Measurements from ENCODE around the gene SH3BP1. TPM values are rescaled to one million over a fixed set of nuclear protein-coding genes. Genes with fewer than 3 reads are reported as not detected.

SH3BP1 gene
- total and polyA plus RNA-seq, 4 donors: 14.8 to 20.2 (median 18.0) TPM

DNA sequence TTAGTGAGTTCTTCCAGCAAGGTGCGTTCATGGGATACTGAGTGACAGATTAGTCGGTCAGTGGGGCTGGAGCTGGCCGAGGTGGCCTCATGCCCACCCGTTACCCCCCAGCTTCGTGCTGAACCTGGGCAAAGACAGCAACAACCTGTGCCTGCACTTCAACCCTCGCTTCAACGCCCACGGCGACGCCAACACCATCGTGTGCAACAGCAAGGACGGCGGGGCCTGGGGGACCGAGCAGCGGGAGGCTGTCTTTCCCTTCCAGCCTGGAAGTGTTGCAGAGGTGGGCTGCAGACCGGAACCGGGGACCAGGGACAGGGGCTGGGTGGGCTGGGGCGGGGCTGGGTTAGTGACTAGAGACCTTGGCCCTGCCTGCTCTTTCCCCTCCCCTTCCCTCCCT is 38.9 kb downstream of the SH3BP1 start:
- no peak overlapping the region for H3K4me3 ChIP-seq
- H3K27me3 ChIP-seq (ENCODE audit: control insufficient read depth in 3 of 3, insufficient read depth in 3 of 3, low read length in 2 of 3): no peaks in the 10 kb centered on the region
- ATAC-seq (ENCODE audit: insufficient read depth, low FRiP score) (no peak), DNase-seq (no peak)
- no peak overlapping the region for H3K9ac ChIP-seq (ENCODE audit: insufficient read depth in 1 of 2, low read length in 2 of 2)
- peaks cover 0 to 16% (median 8%) of the 10 kb centered on the region in 5 donors for H3K4me1 ChIP-seq (ENCODE audit: control insufficient read depth in 5 of 5, insufficient read depth in 5 of 5, low read length in 5 of 5)
- H3K9me3 ChIP-seq (ENCODE audit: control insufficient read depth in 4 of 4, insufficient read depth in 3 of 4, low read length in 3 of 4): no peaks in the 10 kb centered on the region
- WGBS, 2 donors: 78 to 85% methylated on average over 18 of the region's 18 CpGs
- H3K36me3 ChIP-seq (ENCODE audit: control insufficient read depth in 4 of 4, insufficient read depth in 4 of 4, low read length in 4 of 4): peaks cover 0 to 7% (median 4%) of the 10 kb centered on the region in 4 donors
- no peak overlapping the region for H3K27ac ChIP-seq (ENCODE audit: low read depth in 1 of 2, low read length in 1 of 2)
- TF ChIP-seq, protein P1, sequence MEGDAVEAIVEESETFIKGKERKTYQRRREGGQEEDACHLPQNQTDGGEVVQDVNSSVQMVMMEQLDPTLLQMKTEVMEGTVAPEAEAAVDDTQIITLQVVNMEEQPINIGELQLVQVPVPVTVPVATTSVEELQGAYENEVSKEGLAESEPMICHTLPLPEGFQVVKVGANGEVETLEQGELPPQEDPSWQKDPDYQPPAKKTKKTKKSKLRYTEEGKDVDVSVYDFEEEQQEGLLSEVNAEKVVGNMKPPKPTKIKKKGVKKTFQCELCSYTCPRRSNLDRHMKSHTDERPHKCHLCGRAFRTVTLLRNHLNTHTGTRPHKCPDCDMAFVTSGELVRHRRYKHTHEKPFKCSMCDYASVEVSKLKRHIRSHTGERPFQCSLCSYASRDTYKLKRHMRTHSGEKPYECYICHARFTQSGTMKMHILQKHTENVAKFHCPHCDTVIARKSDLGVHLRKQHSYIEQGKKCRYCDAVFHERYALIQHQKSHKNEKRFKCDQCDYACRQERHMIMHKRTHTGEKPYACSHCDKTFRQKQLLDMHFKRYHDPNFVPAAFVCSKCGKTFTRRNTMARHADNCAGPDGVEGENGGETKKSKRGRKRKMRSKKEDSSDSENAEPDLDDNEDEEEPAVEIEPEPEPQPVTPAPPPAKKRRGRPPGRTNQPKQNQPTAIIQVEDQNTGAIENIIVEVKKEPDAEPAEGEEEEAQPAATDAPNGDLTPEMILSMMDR (IDR thresholded peaks at IDR 0.05; ENCODE audit: control extremely low read depth, extremely low read depth): no peak

DNA sequence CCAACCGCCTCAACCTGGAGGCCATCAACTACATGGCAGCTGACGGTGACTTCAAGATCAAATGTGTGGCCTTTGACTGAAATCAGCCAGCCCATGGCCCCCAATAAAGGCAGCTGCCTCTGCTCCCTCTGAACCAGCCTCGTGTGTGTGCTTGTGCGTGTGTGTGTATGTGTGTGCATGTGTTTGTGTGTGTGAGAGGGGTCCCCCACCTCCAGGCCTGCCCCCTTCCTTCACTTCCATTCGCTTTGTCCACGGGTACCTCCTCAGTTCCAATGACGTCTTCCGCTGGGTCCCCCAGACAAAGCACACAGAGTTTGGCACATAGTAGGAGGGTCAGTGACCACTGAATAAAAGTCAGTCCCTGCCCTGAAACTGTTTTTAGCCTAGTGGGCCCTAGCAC is 40.2 kb downstream of the SH3BP1 start:
- ATAC-seq (ENCODE audit: insufficient read depth, low FRiP score) (no peak), DNase-seq (no peak)
- H3K9ac ChIP-seq (ENCODE audit: insufficient read depth in 1 of 2, low read length in 2 of 2): no peak overlapping the region
- H3K27me3 ChIP-seq (ENCODE audit: control insufficient read depth in 3 of 3, insufficient read depth in 3 of 3, low read length in 2 of 3): no peaks in the 10 kb centered on the region
- 87 to 88% methylated on average over 8 of the region's 8 CpGs for WGBS, 2 donors
- peak overlapping the region in 1 of 2 donors; percentile 32 for H3K27ac ChIP-seq (ENCODE audit: low read depth in 1 of 2, low read length in 1 of 2)
- TF ChIP-seq, protein P1 (IDR thresholded peaks at IDR 0.05; ENCODE audit: control extremely low read depth, extremely low read depth): no peak
- no peak overlapping the region for H3K4me3 ChIP-seq
- no peaks in the 10 kb centered on the region for H3K9me3 ChIP-seq (ENCODE audit: control insufficient read depth in 4 of 4, insufficient read depth in 3 of 4, low read length in 3 of 4)
- H3K4me1 ChIP-seq (ENCODE audit: control insufficient read depth in 5 of 5, insufficient read depth in 5 of 5, low read length in 5 of 5): peaks cover 0 to 9% (median 5%) of the 10 kb centered on the region in 5 donors
- peaks cover 0 to 7% (median 4%) of the 10 kb centered on the region in 4 donors for H3K36me3 ChIP-seq (ENCODE audit: control insufficient read depth in 4 of 4, insufficient read depth in 4 of 4, low read length in 4 of 4)

DNA sequence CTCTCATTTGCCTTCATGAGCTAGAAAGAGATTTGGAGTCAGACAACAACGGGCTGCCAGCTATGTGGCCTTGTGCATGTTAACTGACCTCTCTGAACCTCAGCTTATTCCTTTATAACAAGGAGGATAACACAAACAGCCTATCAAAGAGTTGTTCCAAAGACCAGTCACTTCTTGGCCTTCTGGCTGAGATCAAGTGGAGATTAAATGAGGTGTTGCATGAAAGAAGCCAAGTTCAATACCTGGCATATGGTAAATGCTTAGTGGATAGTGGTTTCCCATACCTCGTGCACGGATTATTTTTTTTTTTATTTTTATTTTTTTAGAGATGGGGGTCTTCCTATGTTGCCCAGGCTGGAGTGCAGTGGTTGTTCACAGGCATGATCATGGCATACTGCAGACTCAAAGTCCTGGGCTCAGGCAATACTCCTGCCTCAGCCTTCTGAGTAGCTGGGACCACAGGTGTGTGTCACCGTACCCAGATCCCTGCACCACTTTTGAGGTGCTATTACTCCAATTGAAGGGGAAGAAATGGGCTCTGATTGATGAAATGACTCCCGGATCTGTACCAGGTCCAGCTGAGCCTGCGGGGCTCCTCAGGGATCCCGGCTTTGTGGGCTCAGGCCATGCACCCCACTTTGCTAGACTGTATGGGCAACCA is 40.9 kb downstream of the SH3BP1 start:
- WGBS, 2 donors: 86 to 89% methylated on average over 7 of the region's 7 CpGs

More for the DNA sequence above, 40.9 kb downstream of the SH3BP1 start:
- no peak overlapping the region for H3K4me3 ChIP-seq
- H3K4me1 ChIP-seq (ENCODE audit: control insufficient read depth in 5 of 5, insufficient read depth in 5 of 5, low read length in 5 of 5): peaks cover 0 to 8% (median 3%) of the 10 kb centered on the region in 5 donors
- H3K27ac ChIP-seq (ENCODE audit: low read depth in 1 of 2, low read length in 1 of 2): peak overlapping the region in 1 of 2 donors; percentile 32
- H3K27me3 ChIP-seq (ENCODE audit: control insufficient read depth in 3 of 3, insufficient read depth in 3 of 3, low read length in 2 of 3): no peaks in the 10 kb centered on the region
- DNase-seq (no peak), ATAC-seq (ENCODE audit: insufficient read depth, low FRiP score) (no peak)
- H3K9me3 ChIP-seq (ENCODE audit: control insufficient read depth in 4 of 4, insufficient read depth in 3 of 4, low read length in 3 of 4): no peaks in the 10 kb centered on the region
- TF ChIP-seq, protein P1 (IDR thresholded peaks at IDR 0.05; ENCODE audit: control extremely low read depth, extremely low read depth): no peak
- H3K36me3 ChIP-seq (ENCODE audit: control insufficient read depth in 4 of 4, insufficient read depth in 4 of 4, low read length in 4 of 4): peaks cover 0 to 7% (median 4%) of the 10 kb centered on the region in 4 donors
- H3K9ac ChIP-seq (ENCODE audit: insufficient read depth in 1 of 2, low read length in 2 of 2): no peak overlapping the region

All from lung (tissue), 12 donors.